Skin of body (tissue), 2 donors: ENCODE data around the gene ADORA1. TPM values are rescaled to one million over a fixed set of nuclear protein-coding genes. Genes with fewer than 3 reads are reported as not detected.

Experiments
- DNase-seq: peaks from one replicate; lab custom pipeline; 2025; lab: John Stamatoyannopoulos, UW
- total RNA-seq: library from RNA; depleted of rRNA; stranded (reverse); fragments of >200 nt; gene quantifications from one replicate; pipeline ENCODE4 v1.2.3, GENCODE V29; 2014

ADORA1 gene
- total RNA-seq, 1 donor from 2014 or later = 1.1 TPM

GRCh38 chr1:203185585-203185984 lies 58.1 kb downstream of the ADORA1 start:
- DNase-seq = no peak

- no peak for DNase-seq
These were observed 58.5 kb downstream of the ADORA1 start for GRCh38 chr1:203186091-203186445.

GRCh38 chr1:203186446-203187303 lies 59.1 kb downstream of the ADORA1 start, which contains the start of gene CHI3L1:
Gene CHI3L1 (minus strand): TSS chr1:203186704. CDS start chr1:203186623, 81 bp downstream.
- DNase-seq = no peak

GRCh38 chr1:203187304-203187685 lies 59.8 kb downstream of the ADORA1 start:
- no peak for DNase-seq

- DNase-seq = no peak
These were observed 60.3 kb downstream of the ADORA1 start for GRCh38 chr1:203187689-203188264.

GRCh38 chr1:203188686-203189232 lies 61.2 kb downstream of the ADORA1 start:
- DNase-seq = no peak

- no peak for DNase-seq
These were observed 62.4 kb downstream of the ADORA1 start for GRCh38 chr1:203189951-203190352.

- no peak for DNase-seq
These were observed 63.4 kb downstream of the ADORA1 start for GRCh38 chr1:203190949-203191348.

GRCh38 chr1:203196371-203196770 lies 68.8 kb downstream of the ADORA1 start:
- DNase-seq = no peak

- DNase-seq = no peak
These were observed 70.1 kb downstream of the ADORA1 start for GRCh38 chr1:203197625-203198024.

- DNase-seq = no peak
These were observed 71.5 kb downstream of the ADORA1 start for GRCh38 chr1:203199002-203199401.

- no peak for DNase-seq
These were observed 71.9 kb downstream of the ADORA1 start for GRCh38 chr1:203199481-203199815.

- DNase-seq = no peak
These were observed 72.5 kb downstream of the ADORA1 start for GRCh38 chr1:203199816-203200571.

- DNase-seq = no peak
These were observed 73.4 kb downstream of the ADORA1 start for GRCh38 chr1:203200916-203201315.

- no peak for DNase-seq
These were observed 74.1 kb downstream of the ADORA1 start for GRCh38 chr1:203201516-203202205.

- DNase-seq = no peak
These were observed 75.1 kb downstream of the ADORA1 start for GRCh38 chr1:203202431-203203245.

GRCh38 chr1:203204756-203205155 lies 77.2 kb downstream of the ADORA1 start:
- DNase-seq = no peak

- no peak for DNase-seq
These were observed 78.7 kb downstream of the ADORA1 start for GRCh38 chr1:203206129-203206687.

GRCh38 chr1:203207751-203208150 lies 80.2 kb downstream of the ADORA1 start:
- no peak for DNase-seq

GRCh38 chr1:203208181-203208580 lies 80.7 kb downstream of the ADORA1 start:
- DNase-seq = no peak
